Measurements from ENCODE around the gene MAPK12. TPM values are rescaled to one million over a fixed set of nuclear protein-coding genes. Genes with fewer than 3 reads are reported as not detected.

The MAPK12 gene
- total RNA-seq, 1 experiment from 2014 or later: 74.6 TPM

GRCh38 chr22:50217543-50218152, 43.8 kb downstream of the MAPK12 start:
- Histone ChIP-seq H3K36me3 (ENCODE audit: control insufficient read depth, insufficient read depth, low read length) (0 out of 2 replicates have a peak, but pooled peaks cover 2% of the 10 kb centered on the region), H3K27ac (ENCODE audit: low read length) (no peak overlapping the region)
- POLR2A ChIA-PET: no interaction called here

More at GRCh38 chr22:50217543-50218152, 43.8 kb downstream of the MAPK12 start:
- no peaks in the 10 kb centered on the region for H3K9me3 ChIP-seq (ENCODE audit: control insufficient read depth, insufficient read depth, low read depth, low read length)
- BruUV-seq (replicated peaks): no TSS peak
- CTCF ChIA-PET: no interaction called here
- DNase-seq (ENCODE audit: low read depth, low spot score) (no peak), ATAC-seq (no peak)
- in situ Hi-C loops (cut with HindIII; ENCODE audit: low pct_unique_long_range_greater_than_20kb, low sequenced_read_pairs): no loop called here
- no peaks in the 10 kb centered on the region for H3K27me3 ChIP-seq (ENCODE audit: control insufficient read depth, insufficient read depth, low read length)
- no peak overlapping the region for H3K4me3 ChIP-seq (ENCODE audit: low read depth in 2 of 2, low read length in 2 of 2)
- no peaks in the 10 kb centered on the region for H3K4me1 ChIP-seq (ENCODE audit: control insufficient read depth, insufficient read depth, low read length)
- no peak for TF ChIP-seq POLR2AphosphoS5 (IDR thresholded peaks at IDR 0.05; ENCODE audit: low read depth, low read length)
- TF ChIP-seq REST (IDR thresholded peaks at IDR 0.05; ENCODE audit: insufficient read depth in 1 of 2, low read depth in 2 of 2, low read length in 1 of 2): no peak
- no peak for TF ChIP-seq CTCF (IDR thresholded peaks at IDR 0.05)
- no peak for TF ChIP-seq SIN3A (IDR thresholded peaks at IDR 0.05; ENCODE audit: borderline replicate concordance, insufficient read depth, low read depth, low read length)
- TF ChIP-seq TCF7L2 (IDR thresholded peaks at IDR 0.05; ENCODE audit: low read depth, low read length): no peak
- intact Hi-C loops (cut with micrococcal nuclease; ENCODE audit: unreplicated experiment): no loop called here
